ENCODE results near the gene C11orf86. TPM values are rescaled to one million over a fixed set of nuclear protein-coding genes. Genes with fewer than 3 reads are reported as not detected.

C11orf86 gene
- total RNA-seq, 1 donor from 2014 or later, result not detected

GRCh38 chr11:66936311-66936711 is 38.8 kb upstream of the C11orf86 start:
- H3K36me3 ChIP-seq, result no peaks in the 10 kb centered on the region
- intact Hi-C loops (cut with DNase I), result no loop called here
- TF ChIP-seq CTCF (IDR thresholded peaks at IDR 0.05) (no peak), POLR2A (IDR thresholded peaks at IDR 0.05) (no peak), POLR2AphosphoS5 (IDR thresholded peaks at IDR 0.05; ENCODE audit: insufficient read depth in 1 of 2, low read depth in 1 of 2) (no peak)
- no peak overlapping the region for H3K27ac ChIP-seq
- H3K4me1 ChIP-seq, result no peaks in the 10 kb centered on the region
- H3K9me3 ChIP-seq, result no peaks in the 10 kb centered on the region
- no peaks in the 10 kb centered on the region for H3K27me3 ChIP-seq
- H3K4me3 ChIP-seq, result no peak overlapping the region
- no peak for DNase-seq (ENCODE audit: extremely low spot score in 2 of 2)

GRCh38 chr11:66937193-66937733 is 37.8 kb upstream of the C11orf86 start:
- no peak for TF ChIP-seq CTCF (IDR thresholded peaks at IDR 0.05)
- no peak for TF ChIP-seq POLR2AphosphoS5 (IDR thresholded peaks at IDR 0.05; ENCODE audit: insufficient read depth in 1 of 2, low read depth in 1 of 2)
- TF ChIP-seq POLR2A (IDR thresholded peaks at IDR 0.05), result no peak
- H3K36me3 ChIP-seq, result no peaks in the 10 kb centered on the region
- intact Hi-C loops (cut with DNase I), result no loop called here
- no peak overlapping the region for H3K27ac ChIP-seq
- DNase-seq (ENCODE audit: extremely low spot score in 2 of 2), result no peak
- no peaks in the 10 kb centered on the region for H3K27me3 ChIP-seq
- H3K4me1 ChIP-seq, result no peaks in the 10 kb centered on the region
- no peak overlapping the region for H3K4me3 ChIP-seq
- H3K9me3 ChIP-seq, result no peaks in the 10 kb centered on the region

GRCh38 chr11:66938582-66939135 is 36.4 kb upstream of the C11orf86 start:
- Histone ChIP-seq H3K27me3 (no peaks in the 10 kb centered on the region), H3K4me3 (no peak overlapping the region), H3K4me1 (no peaks in the 10 kb centered on the region), H3K36me3 (no peaks in the 10 kb centered on the region), H3K27ac (no peak overlapping the region), H3K9me3 (no peaks in the 10 kb centered on the region)
- intact Hi-C loops (cut with DNase I), result no loop called here
- no peak for DNase-seq (ENCODE audit: extremely low spot score in 2 of 2)
- TF ChIP-seq POLR2AphosphoS5 (IDR thresholded peaks at IDR 0.05; ENCODE audit: insufficient read depth in 1 of 2, low read depth in 1 of 2), result no peak

GRCh38 chr11:66950112-66950535 is 25.0 kb upstream of the C11orf86 start:
- Histone ChIP-seq H3K36me3 (no peaks in the 10 kb centered on the region), H3K4me3 (no peak overlapping the region), H3K9me3 (no peaks in the 10 kb centered on the region), H3K27me3 (no peaks in the 10 kb centered on the region), H3K4me1 (no peaks in the 10 kb centered on the region), H3K27ac (no peak overlapping the region)
- DNase-seq (ENCODE audit: extremely low spot score in 2 of 2), result no peak
- intact Hi-C loops (cut with DNase I), result no loop called here
- TF ChIP-seq CTCF (IDR thresholded peaks at IDR 0.05) (no peak), POLR2AphosphoS5 (IDR thresholded peaks at IDR 0.05; ENCODE audit: insufficient read depth in 1 of 2, low read depth in 1 of 2) (peak in 1 of 2 donors; percentile 47)

- H3K27ac ChIP-seq, result no peak overlapping the region
- no peak for DNase-seq (ENCODE audit: extremely low spot score in 2 of 2)
- H3K4me1 ChIP-seq, result no peaks in the 10 kb centered on the region
- TF ChIP-seq CTCF (IDR thresholded peaks at IDR 0.05), result no peak
- no peak for TF ChIP-seq POLR2A (IDR thresholded peaks at IDR 0.05)
- TF ChIP-seq POLR2AphosphoS5 (IDR thresholded peaks at IDR 0.05; ENCODE audit: insufficient read depth in 1 of 2, low read depth in 1 of 2), result no peak
- H3K4me3 ChIP-seq, result no peak overlapping the region
- H3K9me3 ChIP-seq, result no peaks in the 10 kb centered on the region
- H3K36me3 ChIP-seq, result no peaks in the 10 kb centered on the region
- H3K27me3 ChIP-seq, result no peaks in the 10 kb centered on the region
- intact Hi-C loops (cut with DNase I), result no loop called here
Observed at GRCh38 chr11:66951135-66951534, 24.0 kb upstream of the C11orf86 start.

Data from vagina (tissue), 2 donors.